Diencephalon (tissue), 1 donor: Measurements from ENCODE around the gene TCEAL7. TPM values are rescaled to one million over a fixed set of nuclear protein-coding genes. Genes with fewer than 3 reads are reported as not detected.

ENCODE experiments used
- small RNA-seq: library from RNA; depleted of rRNA; stranded (forward); fragments of <200 nt; gene quantifications from one replicate; pipeline ENCODE3, GENCODE V24; 2014
- total RNA-seq: library from RNA; depleted of rRNA; stranded (reverse); fragments of >200 nt; gene quantifications from one replicate; pipeline ENCODE4 v1.2.3, GENCODE V29; 2014

The TCEAL7 gene, protein sequence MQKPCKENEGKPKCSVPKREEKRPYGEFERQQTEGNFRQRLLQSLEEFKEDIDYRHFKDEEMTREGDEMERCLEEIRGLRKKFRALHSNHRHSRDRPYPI
- total RNA-seq, result 155 TPM

DNA sequence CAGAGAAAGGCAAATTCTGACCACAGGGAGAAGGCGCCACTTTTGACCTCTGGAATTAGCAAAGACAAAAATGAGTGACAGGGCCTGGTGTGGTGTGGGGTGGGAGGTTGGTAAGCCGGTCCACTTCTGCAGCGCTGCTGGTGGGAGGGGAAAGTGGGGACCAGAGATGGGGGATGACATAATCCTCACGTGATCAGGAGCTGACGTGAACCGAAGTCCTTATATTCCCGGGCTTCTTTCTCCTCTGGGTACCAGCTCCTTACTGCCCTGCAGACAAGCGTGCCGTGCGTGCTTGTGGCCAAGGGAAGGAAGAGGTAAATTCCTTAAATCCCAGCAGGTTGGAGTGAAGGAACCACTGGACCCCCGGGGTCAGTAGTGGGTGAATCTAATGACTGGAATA is at the start of gene TCEAL7:
Gene TCEAL7 (plus strand): TSS at position 249 of the 400 bp plus-strand sequence. CDS start 1,165 bp downstream, outside the sequence.

DNA sequence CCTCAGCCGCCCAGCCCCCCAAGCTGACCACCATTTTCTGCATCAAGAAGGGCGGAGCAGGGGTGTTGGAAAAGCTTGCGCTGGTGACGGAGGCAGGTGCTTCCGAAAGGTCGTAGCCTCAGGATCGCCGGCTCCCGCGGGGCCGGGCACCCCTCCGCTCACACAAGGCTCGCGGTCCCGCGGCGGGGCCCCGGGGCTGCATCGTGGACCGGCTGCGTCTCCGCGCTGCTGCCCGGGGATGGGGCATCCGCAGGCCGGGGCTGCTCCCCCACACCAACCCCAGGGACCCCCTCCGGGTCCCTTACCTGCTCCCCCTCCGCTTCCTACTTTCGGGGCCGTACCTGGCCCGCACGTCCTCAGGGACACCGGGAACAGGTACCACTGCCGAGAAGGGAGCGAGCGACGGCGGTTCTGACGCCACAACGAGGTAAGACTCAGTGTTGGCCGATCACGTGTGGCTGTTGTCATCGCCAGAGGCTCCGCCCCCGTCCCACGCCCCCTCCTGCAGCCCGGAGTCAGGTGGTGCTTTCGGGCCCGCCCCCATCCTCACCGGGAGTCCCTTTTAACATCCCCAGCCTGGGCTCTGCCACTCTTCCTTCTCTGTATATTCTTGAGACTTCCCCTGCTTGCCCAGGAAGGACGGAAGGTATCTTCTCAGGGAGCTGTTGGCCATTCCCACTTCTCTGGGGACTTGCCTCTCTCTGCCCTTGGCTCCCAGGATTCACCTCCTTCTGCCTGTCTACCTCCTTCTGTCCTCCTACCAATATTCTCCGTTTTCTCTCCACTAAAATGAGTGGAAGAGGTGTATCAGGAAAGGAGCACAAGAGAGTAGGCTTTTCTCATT is 19.3 kb upstream of the TCEAL7 start, which contains the start of gene BEX2:
Gene BEX2 (minus strand): TSS at position 436 of the 844 bp plus-strand sequence. CDS start 1,014 bp downstream, outside the sequence.

DNA sequence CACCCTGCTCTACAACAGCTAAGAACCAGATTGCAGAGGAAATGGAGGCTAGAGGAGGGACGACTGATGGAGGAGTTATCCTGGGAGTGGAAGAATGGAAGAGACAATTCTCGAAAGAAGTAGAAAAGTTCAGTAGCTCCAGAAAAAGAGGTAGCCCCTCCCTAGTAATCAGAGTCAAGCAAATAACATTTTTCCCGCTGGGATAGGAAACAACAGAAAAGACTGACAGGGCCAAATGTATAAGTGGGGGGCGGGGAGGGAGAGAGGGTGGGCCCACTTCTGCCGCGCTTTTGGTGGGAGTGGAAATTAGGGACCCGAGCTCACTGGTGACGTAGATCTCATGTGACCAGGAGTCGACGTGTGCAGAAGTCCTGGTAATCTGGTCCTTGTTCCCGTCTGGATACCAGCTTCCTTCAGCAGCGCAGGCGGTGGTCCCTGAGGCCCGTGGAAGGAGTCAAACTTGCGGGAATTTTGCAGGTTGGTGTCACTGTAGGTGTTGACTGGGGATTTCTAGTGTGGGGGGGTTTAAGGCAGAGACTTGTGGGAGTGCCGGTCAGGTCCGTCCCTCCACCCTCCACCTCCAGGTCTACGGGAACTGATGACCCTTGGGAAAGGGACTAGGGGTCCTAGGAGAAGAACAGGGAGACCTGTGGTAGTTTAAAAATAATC is 26.2 kb downstream of the TCEAL7 start, which contains the start of gene TCEAL9:
Gene TCEAL9 (plus strand): TSS at position 377 of the 669 bp plus-strand sequence. CDS start 1,179 bp downstream, outside the sequence.

DNA sequence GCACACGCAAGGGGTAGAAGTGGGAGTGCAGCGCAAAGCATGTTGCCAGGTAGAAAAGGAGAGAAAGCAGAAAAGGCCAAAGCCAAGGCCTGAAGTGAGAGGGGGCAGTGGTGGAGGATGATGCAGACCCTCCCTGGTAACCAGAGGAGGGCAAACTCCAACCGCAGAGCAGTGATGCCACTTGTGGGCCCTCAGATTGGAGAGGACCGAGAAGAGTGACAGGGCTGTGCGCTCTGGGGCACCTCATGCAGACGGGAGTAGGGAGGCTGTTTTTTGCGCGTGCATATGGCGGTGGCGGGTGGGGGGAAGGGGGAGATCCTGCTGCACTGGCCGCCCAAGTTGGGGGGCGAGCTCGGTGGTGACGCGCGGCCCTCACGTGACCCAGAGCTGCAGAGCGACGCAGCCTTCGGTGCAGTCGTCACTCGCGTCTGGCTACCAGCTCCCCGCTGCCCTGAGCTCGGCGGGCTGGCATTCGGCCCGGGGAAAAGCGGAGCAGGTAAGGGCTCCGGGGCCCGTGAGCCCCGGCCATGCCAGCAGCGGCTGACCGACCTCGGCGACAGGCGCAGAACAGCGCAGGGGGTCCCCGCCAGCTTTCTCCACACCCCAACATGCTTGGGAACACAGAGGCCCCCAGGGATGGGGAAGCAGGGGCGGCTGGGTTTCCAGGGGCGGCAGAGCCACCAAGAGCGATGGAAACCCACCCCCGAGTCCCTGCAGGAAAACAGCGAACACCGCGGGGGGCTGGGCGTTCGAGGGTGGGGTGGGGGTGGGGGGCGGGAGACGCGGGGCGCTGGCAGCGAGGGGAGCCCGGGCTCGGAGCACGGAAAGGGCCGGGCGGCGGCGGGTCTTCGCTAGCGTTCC is 46.3 kb downstream of the TCEAL7 start, which contains the start of gene BEX3:
Gene BEX3 (plus strand): TSS at position 421 of the 861 bp plus-strand sequence. CDS start 984 bp downstream, outside the sequence.

Small RNA genes within 50 kb of the gene (small RNA-seq; reads per million reads assigned to genes)
- gene Z92846.1, result not detected

Other genes starting within 250 kb of the TCEAL7 start
- gene NXF3, start 237.1 kb upstream of the TCEAL7 start, total RNA-seq, result not detected
- gene BEX4, start 115.1 kb upstream of the TCEAL7 start, total RNA-seq, result 126 TPM
- gene TCEAL8, start 75.1 kb upstream of the TCEAL7 start, total RNA-seq, result 106 TPM
- gene TCEAL5, start 53.5 kb upstream of the TCEAL7 start, total RNA-seq, result 13.6 TPM
- gene BEX2, start 19.2 kb upstream of the TCEAL7 start, total RNA-seq, result 113 TPM
- gene TCEAL9, start 26.3 kb downstream of the TCEAL7 start, total RNA-seq, result 42.9 TPM
- gene BEX3, start 46.3 kb downstream of the TCEAL7 start, total RNA-seq, result 289 TPM
- gene RAB40A, start 189.2 kb downstream of the TCEAL7 start, total RNA-seq, result 1.8 TPM